Calu3 (cell line): ENCODE data around the gene NECAP2. TPM values are rescaled to one million over a fixed set of nuclear protein-coding genes. Genes with fewer than 3 reads are reported as not detected.

ENCODE experiments used
- BruUV-seq: library from RNA; stranded (reverse); fragments of 400-500 nt; replicated peaks from 2 replicates; lab custom pipeline; 2021; lab: Mats Ljungman, UMichigan
- CTCF ChIA-PET: fragments of 300-600 bp; sonication (Branson Sonifier 250); formaldehyde crosslinking; loops from one replicate; lab custom pipeline; 2022; ENCODE audit warnings: antibody characterized with exemption; lab: Charles Lee
- DNase-seq: peaks from one replicate; pipeline ENCODE4 v3.0.0; 2022
- H3K27ac Mint-ChIP-seq: one replicate; pipeline ENCODE4 v1.8.0; 2022; ENCODE audit warnings: mixed read lengths; ENCODE audit not compliant: unreplicated experiment
- H3K27me3 Mint-ChIP-seq: one replicate; pipeline ENCODE4 v1.8.0; 2022; ENCODE audit warnings: mixed read lengths; ENCODE audit not compliant: unreplicated experiment
- H3K36me3 Mint-ChIP-seq: one replicate; pipeline ENCODE4 v1.8.0; 2022; ENCODE audit warnings: mild to moderate bottlenecking, moderate library complexity, mixed read lengths; ENCODE audit not compliant: insufficient read depth, unreplicated experiment
- H3K4me1 Mint-ChIP-seq: one replicate; pipeline ENCODE4 v1.8.0; 2022; ENCODE audit warnings: mild to moderate bottlenecking, low read depth, mixed read lengths; ENCODE audit not compliant: unreplicated experiment
- H3K4me3 Mint-ChIP-seq: one replicate; pipeline ENCODE4 v1.8.0; 2022; ENCODE audit warnings: mild to moderate bottlenecking, low read depth, moderate library complexity, mixed read lengths; ENCODE audit not compliant: unreplicated experiment
- H3K9me3 Mint-ChIP-seq: one replicate; pipeline ENCODE4 v1.8.0; 2022; ENCODE audit warnings: low read depth, mixed read lengths; ENCODE audit not compliant: unreplicated experiment
- CTCF ChIP-seq: fragments of 200-600 bp; IDR thresholded peaks from one replicate; pipeline ENCODE4 v1.8.0; 2022; ENCODE audit warnings: antibody characterized with exemption; ENCODE audit not compliant: unreplicated experiment
- intact Hi-C: fragments of 100-400 bp; cut with micrococcal nuclease; formaldehyde crosslinking; loops from one replicate; pipeline ENCODE4 v1.10.0; 2022; ENCODE audit not compliant: unreplicated experiment
- total RNA-seq: library from RNA; stranded (reverse); gene quantifications from 2 replicates; pipeline ENCODE4 v1.2.3, GENCODE V29; 2022

NECAP2 gene
- total RNA-seq, 1 experiment from 2014 or later: 28.1 TPM

GRCh38 chr1:16398371-16398953, 42.1 kb upstream of the NECAP2 start:
- no peak overlapping the region for H3K4me3 Mint-ChIP-seq
- no peaks in the 10 kb centered on the region for H3K9me3 Mint-ChIP-seq
- no TSS peak for BruUV-seq
- peaks cover 17% of the 10 kb centered on the region for H3K36me3 Mint-ChIP-seq
- intact Hi-C loops: no loop called here
- DNase-seq: no peak
- CTCF ChIA-PET: no interaction called here
- H3K27ac Mint-ChIP-seq: no peak overlapping the region
- H3K4me1 Mint-ChIP-seq: no peaks in the 10 kb centered on the region
- no peaks in the 10 kb centered on the region for H3K27me3 Mint-ChIP-seq
- no peak for TF ChIP-seq CTCF

DNA sequence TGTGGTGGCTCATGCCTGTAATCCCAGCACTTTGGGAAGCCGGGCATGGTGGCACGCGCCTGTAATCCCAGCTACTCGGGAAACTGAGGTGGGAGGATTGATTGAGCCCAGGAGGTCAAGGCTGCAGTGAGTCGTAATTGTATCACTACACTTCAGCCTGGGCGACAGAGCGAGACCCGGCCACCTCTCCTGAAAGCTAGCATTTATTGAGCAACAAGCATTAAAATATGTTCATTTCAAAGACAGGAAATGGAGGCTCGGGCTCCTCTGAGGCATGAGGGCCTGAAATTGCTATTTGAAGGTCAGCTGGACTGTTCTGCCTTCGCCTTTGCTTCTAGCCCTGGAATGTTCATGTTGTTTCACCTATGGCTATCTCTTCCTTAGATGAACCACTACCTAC, 37.8 kb upstream of the NECAP2 start:
- CTCF ChIA-PET: no interaction called here
- Mint-ChIP-seq H3K4me1 (no peaks in the 10 kb centered on the region), H3K27ac (no peak overlapping the region), H3K27me3 (no peaks in the 10 kb centered on the region), H3K9me3 (no peaks in the 10 kb centered on the region), H3K36me3 (peaks cover 10% of the 10 kb centered on the region), H3K4me3 (no peak overlapping the region)
- no peak for DNase-seq
- intact Hi-C loops: no loop called here
- TF ChIP-seq CTCF: no peak
- BruUV-seq: no TSS peak

- intact Hi-C loops: no loop called here
- Mint-ChIP-seq H3K9me3 (no peaks in the 10 kb centered on the region), H3K4me3 (no peak overlapping the region), H3K4me1 (no peaks in the 10 kb centered on the region), H3K27me3 (peaks cover 22% of the 10 kb centered on the region), H3K27ac (no peak overlapping the region), H3K36me3 (peaks cover 10% of the 10 kb centered on the region)
- no peak for TF ChIP-seq CTCF
- DNase-seq: no peak
- BruUV-seq: no TSS peak
- CTCF ChIA-PET: interaction anchor here (0.6 kb wide), 1 partner anchor 17 kb away, joined by 3 read pairs; no protein-coding TSS in a partner anchor
Observed at GRCh38 chr1:16405441-16405840, 35.1 kb upstream of the NECAP2 start.

DNA sequence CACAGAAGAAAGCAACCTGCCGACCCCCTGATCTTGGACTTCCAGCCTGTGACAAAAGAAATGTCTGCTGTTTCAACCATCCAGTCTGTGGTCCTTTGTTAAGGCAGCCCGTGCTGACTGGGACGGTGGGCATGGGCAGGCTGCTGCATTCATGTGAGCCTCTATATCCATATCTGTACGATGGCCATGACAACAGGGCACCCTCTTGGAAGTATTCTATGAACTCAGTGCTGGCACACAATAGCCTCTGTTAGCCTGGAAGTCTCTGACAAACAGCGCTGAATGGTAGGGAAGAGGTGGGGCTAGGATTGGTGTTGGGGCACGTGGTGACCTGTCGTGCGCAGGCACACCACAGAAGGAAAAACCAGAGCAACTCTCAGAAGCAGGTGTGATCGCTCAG, 33.7 kb upstream of the NECAP2 start:
- Mint-ChIP-seq H3K27me3 (peaks cover 36% of the 10 kb centered on the region), H3K4me1 (no peaks in the 10 kb centered on the region), H3K36me3 (peaks cover 10% of the 10 kb centered on the region), H3K9me3 (no peaks in the 10 kb centered on the region), H3K27ac (no peak overlapping the region), H3K4me3 (no peak overlapping the region)
- CTCF ChIA-PET: no interaction called here
- DNase-seq: no peak
- no TSS peak for BruUV-seq
- intact Hi-C loops: no loop called here
- no peak for TF ChIP-seq CTCF
